ENCODE data around the gene LYSMD4. TPM values are rescaled to one million over a fixed set of nuclear protein-coding genes. Genes with fewer than 3 reads are reported as not detected.

LYSMD4 gene
- total and polyA plus RNA-seq, 10 of the 15 experiments (the other 5 are each of a cell fraction or from before 2014, with no cell fraction given), result 1.8 to 5.8 (median 3.9) TPM

- ATAC-seq (peak; percentile 53), DNase-seq (ENCODE audit: low read depth, low spot score) (no peak)
Measured at GRCh38 chr15:99683000-99683670, 50.1 kb downstream of the LYSMD4 start.

More at GRCh38 chr15:99683000-99683670, 50.1 kb downstream of the LYSMD4 start:
- RAD21 ChIA-PET (ENCODE audit: unreplicated experiment), result interaction anchor here (1.7 kb wide), 1 partner anchor 21 kb away, joined by 5 read pairs; no protein-coding TSS in a partner anchor
- CTCF ChIA-PET, result interaction anchor here (1.4 to 2.2 kb wide), 2 partner anchors 21 to 120 kb away, joined by 4 to 8 read pairs; no protein-coding TSS in a partner anchor
- H3K4me3 ChIP-seq, result no peak overlapping the region
- intact Hi-C loops (cut with micrococcal nuclease; ENCODE audit: unreplicated experiment), result no loop called here
- no peak overlapping the region for H2AFZ ChIP-seq (ENCODE audit: control insufficient read depth, low read depth, low read length)
- H3K4me1 ChIP-seq (ENCODE audit: control insufficient read depth, insufficient read depth, low read length), result no peaks in the 10 kb centered on the region
- H3K36me3 ChIP-seq (ENCODE audit: control insufficient read depth in 2 of 2, insufficient read depth in 2 of 2, low read length in 1 of 2), result peaks cover 0 to 14% of the 10 kb centered on the region in 2 experiments; a peak in 2 of 4 replicates
- SMC1A ChIA-PET (ENCODE audit: uncharacterized antibody, unreplicated experiment), result interaction anchor here (0.8 to 1.7 kb wide), 2 partner anchors 21 to 171 kb away, joined by 4 to 9 read pairs; no protein-coding TSS in a partner anchor
- 83% methylated on average over 8 of the region's 9 CpGs for WGBS (ENCODE audit: insufficient coverage, insufficient replicate concordance, low lambda C conversion rate, missing lambda C conversion rate)
- H3K27me3 ChIP-seq (replicated peaks in 1 of 2; ENCODE audit: control insufficient read depth in 2 of 2, insufficient read depth in 2 of 2, low read length in 1 of 2), result no peaks in the 10 kb centered on the region
- no peak overlapping the region for H3K9ac ChIP-seq (ENCODE audit: control insufficient read depth, insufficient read depth, low read length)
- no peak overlapping the region for H3K27ac ChIP-seq (ENCODE audit: control insufficient read depth, insufficient read depth)
- in situ Hi-C loops (cut with MboI), result no loop called here
- TF ChIP-seq JUND (IDR thresholded peaks at IDR 0.05; ENCODE audit: low read depth, low read length), result no peak
- TF ChIP-seq ZNF207 (IDR thresholded peaks at IDR 0.05; ENCODE audit: borderline replicate concordance), result no peak
- TF ChIP-seq, protein P1, sequence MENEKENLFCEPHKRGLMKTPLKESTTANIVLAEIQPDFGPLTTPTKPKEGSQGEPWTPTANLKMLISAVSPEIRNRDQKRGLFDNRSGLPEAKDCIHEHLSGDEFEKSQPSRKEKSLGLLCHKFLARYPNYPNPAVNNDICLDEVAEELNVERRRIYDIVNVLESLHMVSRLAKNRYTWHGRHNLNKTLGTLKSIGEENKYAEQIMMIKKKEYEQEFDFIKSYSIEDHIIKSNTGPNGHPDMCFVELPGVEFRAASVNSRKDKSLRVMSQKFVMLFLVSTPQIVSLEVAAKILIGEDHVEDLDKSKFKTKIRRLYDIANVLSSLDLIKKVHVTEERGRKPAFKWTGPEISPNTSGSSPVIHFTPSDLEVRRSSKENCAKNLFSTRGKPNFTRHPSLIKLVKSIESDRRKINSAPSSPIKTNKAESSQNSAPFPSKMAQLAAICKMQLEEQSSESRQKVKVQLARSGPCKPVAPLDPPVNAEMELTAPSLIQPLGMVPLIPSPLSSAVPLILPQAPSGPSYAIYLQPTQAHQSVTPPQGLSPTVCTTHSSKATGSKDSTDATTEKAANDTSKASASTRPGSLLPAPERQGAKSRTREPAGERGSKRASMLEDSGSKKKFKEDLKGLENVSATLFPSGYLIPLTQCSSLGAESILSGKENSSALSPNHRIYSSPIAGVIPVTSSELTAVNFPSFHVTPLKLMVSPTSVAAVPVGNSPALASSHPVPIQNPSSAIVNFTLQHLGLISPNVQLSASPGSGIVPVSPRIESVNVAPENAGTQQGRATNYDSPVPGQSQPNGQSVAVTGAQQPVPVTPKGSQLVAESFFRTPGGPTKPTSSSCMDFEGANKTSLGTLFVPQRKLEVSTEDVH (IDR thresholded peaks at IDR 0.05; ENCODE audit: low read depth, partially characterized antibody), result no peak
- no peak for TF ChIP-seq ZNF622 (IDR thresholded peaks at IDR 0.05)
- TF ChIP-seq POLR2A (IDR thresholded peaks at IDR 0.05; ENCODE audit: low read depth, low read length), result no peak
- no peak for TF ChIP-seq MXI1 (IDR thresholded peaks at IDR 0.05; ENCODE audit: low read depth, low read length)
- TF ChIP-seq ZSCAN29 (IDR thresholded peaks at IDR 0.05), result no peak
- no TSS peak for BruUV-seq (replicated peaks)
- FAIRE-seq, result no peak
- POLR2A ChIA-PET, result no interaction called here
- peaks cover 11% of the 10 kb centered on the region for H3K9me3 ChIP-seq (replicated peaks; ENCODE audit: control insufficient read depth, insufficient read depth, low read length)
- no peaks in the 10 kb centered on the region for H3K79me2 ChIP-seq (ENCODE audit: control insufficient read depth, insufficient read depth, low read length)
- no peaks in the 10 kb centered on the region for H4K20me1 ChIP-seq (ENCODE audit: control insufficient read depth, insufficient read depth)
- no peak overlapping the region for H3K4me2 ChIP-seq (ENCODE audit: control insufficient read depth, insufficient read depth)
